ENCODE data around the gene KLHL40.
"Not testable (repeated sequence)": the region's sequence is repeated elsewhere in the genome, so short reads cannot be mapped to it uniquely, and the experiment has no call there.

The KLHL40 gene

GRCh38 chr3:42704136-42704841 lies 19.0 kb downstream of the KLHL40 start:
- DNase-seq (ENCODE audit: low read depth): no peak

- no peak for DNase-seq (ENCODE audit: low read depth)
Observed at GRCh38 chr3:42705058-42705767, 19.9 kb downstream of the KLHL40 start.

GRCh38 chr3:42705962-42706585 lies 20.7 kb downstream of the KLHL40 start:
- no peak for DNase-seq (ENCODE audit: low read depth)

- DNase-seq (ENCODE audit: low read depth): no peak
Observed at GRCh38 chr3:42706721-42707619, 21.6 kb downstream of the KLHL40 start.

- no peak for DNase-seq (ENCODE audit: low read depth)
Observed at GRCh38 chr3:42707620-42708355, 22.5 kb downstream of the KLHL40 start.

GRCh38 chr3:42708611-42709151 lies 23.3 kb downstream of the KLHL40 start:
- DNase-seq (ENCODE audit: low read depth): no peak

- DNase-seq (ENCODE audit: low read depth): no peak
Observed at GRCh38 chr3:42709621-42710020, 24.3 kb downstream of the KLHL40 start.

GRCh38 chr3:42710323-42711021 lies 25.1 kb downstream of the KLHL40 start:
- no peak for DNase-seq (ENCODE audit: low read depth)

- DNase-seq (ENCODE audit: low read depth): no peak
Observed at GRCh38 chr3:42711491-42712343, 26.4 kb downstream of the KLHL40 start.

- no peak for DNase-seq (ENCODE audit: low read depth)
Observed at GRCh38 chr3:42712344-42712648, 27.0 kb downstream of the KLHL40 start.

GRCh38 chr3:42712688-42713372 lies 27.5 kb downstream of the KLHL40 start:
- no peak for DNase-seq (ENCODE audit: low read depth)

GRCh38 chr3:42713747-42714146 lies 28.4 kb downstream of the KLHL40 start:
- DNase-seq (ENCODE audit: low read depth): no peak

- DNase-seq (ENCODE audit: low read depth): no peak
Observed at GRCh38 chr3:42714171-42714852, 29.0 kb downstream of the KLHL40 start.

- DNase-seq (ENCODE audit: low read depth): no peak
Observed at GRCh38 chr3:42717306-42717705, 32.0 kb downstream of the KLHL40 start.

GRCh38 chr3:42718338-42718737 lies 33.0 kb downstream of the KLHL40 start:
- DNase-seq (ENCODE audit: low read depth): no peak

- DNase-seq (ENCODE audit: low read depth): no peak
Observed at GRCh38 chr3:42719002-42719401, 33.7 kb downstream of the KLHL40 start.

- DNase-seq (ENCODE audit: low read depth): no peak
Observed at GRCh38 chr3:42720126-42720525, 34.8 kb downstream of the KLHL40 start.

- DNase-seq (ENCODE audit: low read depth): no peak
Observed at GRCh38 chr3:42721690-42722089, 36.4 kb downstream of the KLHL40 start.

GRCh38 chr3:42722442-42722841 lies 37.1 kb downstream of the KLHL40 start:
- not testable (repeated sequence) for DNase-seq (ENCODE audit: low read depth)
